ENCODE results near the gene KLHL29. TPM values are rescaled to one million over a fixed set of nuclear protein-coding genes. Genes with fewer than 3 reads are reported as not detected.

KLHL29 gene
- total and polyA plus RNA-seq, 9 donors: 3.0 to 6.6 (median 3.9) TPM

- no peak overlapping the region for H3K27ac ChIP-seq
These were observed 246.4 kb downstream of the KLHL29 start for GRCh38 chr2:23631389-23631788.

GRCh38 chr2:23632386-23632785, 247.4 kb downstream of the KLHL29 start:
- 79 to 89% (median 83%) methylated on average over 6 of the region's 6 CpGs for WGBS, 3 donors
- H3K4me1 ChIP-seq (ENCODE audit: insufficient read depth): no peaks in the 10 kb centered on the region
- intact Hi-C loops (cut with DNase I): no loop called here
- TF ChIP-seq, protein P1, sequence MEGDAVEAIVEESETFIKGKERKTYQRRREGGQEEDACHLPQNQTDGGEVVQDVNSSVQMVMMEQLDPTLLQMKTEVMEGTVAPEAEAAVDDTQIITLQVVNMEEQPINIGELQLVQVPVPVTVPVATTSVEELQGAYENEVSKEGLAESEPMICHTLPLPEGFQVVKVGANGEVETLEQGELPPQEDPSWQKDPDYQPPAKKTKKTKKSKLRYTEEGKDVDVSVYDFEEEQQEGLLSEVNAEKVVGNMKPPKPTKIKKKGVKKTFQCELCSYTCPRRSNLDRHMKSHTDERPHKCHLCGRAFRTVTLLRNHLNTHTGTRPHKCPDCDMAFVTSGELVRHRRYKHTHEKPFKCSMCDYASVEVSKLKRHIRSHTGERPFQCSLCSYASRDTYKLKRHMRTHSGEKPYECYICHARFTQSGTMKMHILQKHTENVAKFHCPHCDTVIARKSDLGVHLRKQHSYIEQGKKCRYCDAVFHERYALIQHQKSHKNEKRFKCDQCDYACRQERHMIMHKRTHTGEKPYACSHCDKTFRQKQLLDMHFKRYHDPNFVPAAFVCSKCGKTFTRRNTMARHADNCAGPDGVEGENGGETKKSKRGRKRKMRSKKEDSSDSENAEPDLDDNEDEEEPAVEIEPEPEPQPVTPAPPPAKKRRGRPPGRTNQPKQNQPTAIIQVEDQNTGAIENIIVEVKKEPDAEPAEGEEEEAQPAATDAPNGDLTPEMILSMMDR (IDR thresholded peaks at IDR 0.05): no peak
- TF ChIP-seq EP300 (IDR thresholded peaks at IDR 0.05): no peak
- TF ChIP-seq POLR2A (IDR thresholded peaks at IDR 0.05): no peak
- no peaks in the 10 kb centered on the region for H3K27me3 ChIP-seq
- H3K27ac ChIP-seq: no peak overlapping the region
- no peak overlapping the region for H3K4me3 ChIP-seq
- no peaks in the 10 kb centered on the region for H3K36me3 ChIP-seq
- DNase-seq: no peak
- no peaks in the 10 kb centered on the region for H3K9me3 ChIP-seq

More at GRCh38 chr2:23631389-23631788, 246.4 kb downstream of the KLHL29 start:
- no peaks in the 10 kb centered on the region for H3K36me3 ChIP-seq
- no peak overlapping the region for H3K4me3 ChIP-seq
- H3K27me3 ChIP-seq: no peaks in the 10 kb centered on the region
- no peak for TF ChIP-seq EP300 (IDR thresholded peaks at IDR 0.05)
- TF ChIP-seq, protein P1 (IDR thresholded peaks at IDR 0.05): no peak
- no peak for TF ChIP-seq POLR2A (IDR thresholded peaks at IDR 0.05)
- H3K9me3 ChIP-seq: no peaks in the 10 kb centered on the region
- 83 to 89% (median 85%) methylated on average over 11 of the region's 11 CpGs for WGBS, 3 donors
- intact Hi-C loops (cut with DNase I): no loop called here
- H3K4me1 ChIP-seq (ENCODE audit: insufficient read depth): no peaks in the 10 kb centered on the region
- no peak for DNase-seq

GRCh38 chr2:23632831-23633395, 247.9 kb downstream of the KLHL29 start:
- H3K27me3 ChIP-seq: no peaks in the 10 kb centered on the region
- no peaks in the 10 kb centered on the region for H3K4me1 ChIP-seq (ENCODE audit: insufficient read depth)
- intact Hi-C loops (cut with DNase I): no loop called here
- H3K27ac ChIP-seq: no peak overlapping the region
- no peak for TF ChIP-seq POLR2A (IDR thresholded peaks at IDR 0.05)
- TF ChIP-seq, protein P1 (IDR thresholded peaks at IDR 0.05): no peak
- TF ChIP-seq EP300 (IDR thresholded peaks at IDR 0.05): no peak
- H3K9me3 ChIP-seq: no peaks in the 10 kb centered on the region
- no peaks in the 10 kb centered on the region for H3K36me3 ChIP-seq
- H3K4me3 ChIP-seq: no peak overlapping the region
- no peak for DNase-seq
- WGBS, 3 donors: 85 to 93% (median 93%) methylated on average over 5 of the region's 5 CpGs

DNA sequence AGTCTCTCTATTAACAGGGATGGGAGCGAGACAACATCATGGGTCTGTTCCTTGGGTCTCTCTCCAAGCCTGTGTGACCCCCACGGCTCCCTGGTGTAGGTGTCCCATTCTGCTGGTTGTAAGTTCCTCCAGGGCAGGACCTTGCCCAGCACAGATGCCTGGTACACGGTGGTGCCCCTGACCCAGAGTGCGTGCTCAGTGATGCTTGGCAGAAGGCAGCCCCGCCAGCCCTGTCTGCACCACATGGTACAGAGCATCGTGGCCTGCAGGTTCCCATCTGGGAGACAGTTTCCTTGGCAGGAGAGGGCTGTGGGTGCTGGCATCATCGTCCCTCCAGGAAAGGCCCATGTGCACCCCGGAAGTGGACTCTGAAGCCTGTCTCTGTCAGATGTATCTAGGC, 249.0 kb downstream of the KLHL29 start:
- no peaks in the 10 kb centered on the region for H3K4me1 ChIP-seq (ENCODE audit: insufficient read depth)
- H3K4me3 ChIP-seq: no peak overlapping the region
- no peak overlapping the region for H3K27ac ChIP-seq
- no peak for DNase-seq
- intact Hi-C loops (cut with DNase I): no loop called here
- WGBS, 3 donors: 93 to 97% (median 94%) methylated on average over 8 of the region's 8 CpGs
- H3K9me3 ChIP-seq: no peaks in the 10 kb centered on the region
- TF ChIP-seq EP300 (IDR thresholded peaks at IDR 0.05): no peak
- H3K36me3 ChIP-seq: no peaks in the 10 kb centered on the region
- H3K27me3 ChIP-seq: no peaks in the 10 kb centered on the region

DNA sequence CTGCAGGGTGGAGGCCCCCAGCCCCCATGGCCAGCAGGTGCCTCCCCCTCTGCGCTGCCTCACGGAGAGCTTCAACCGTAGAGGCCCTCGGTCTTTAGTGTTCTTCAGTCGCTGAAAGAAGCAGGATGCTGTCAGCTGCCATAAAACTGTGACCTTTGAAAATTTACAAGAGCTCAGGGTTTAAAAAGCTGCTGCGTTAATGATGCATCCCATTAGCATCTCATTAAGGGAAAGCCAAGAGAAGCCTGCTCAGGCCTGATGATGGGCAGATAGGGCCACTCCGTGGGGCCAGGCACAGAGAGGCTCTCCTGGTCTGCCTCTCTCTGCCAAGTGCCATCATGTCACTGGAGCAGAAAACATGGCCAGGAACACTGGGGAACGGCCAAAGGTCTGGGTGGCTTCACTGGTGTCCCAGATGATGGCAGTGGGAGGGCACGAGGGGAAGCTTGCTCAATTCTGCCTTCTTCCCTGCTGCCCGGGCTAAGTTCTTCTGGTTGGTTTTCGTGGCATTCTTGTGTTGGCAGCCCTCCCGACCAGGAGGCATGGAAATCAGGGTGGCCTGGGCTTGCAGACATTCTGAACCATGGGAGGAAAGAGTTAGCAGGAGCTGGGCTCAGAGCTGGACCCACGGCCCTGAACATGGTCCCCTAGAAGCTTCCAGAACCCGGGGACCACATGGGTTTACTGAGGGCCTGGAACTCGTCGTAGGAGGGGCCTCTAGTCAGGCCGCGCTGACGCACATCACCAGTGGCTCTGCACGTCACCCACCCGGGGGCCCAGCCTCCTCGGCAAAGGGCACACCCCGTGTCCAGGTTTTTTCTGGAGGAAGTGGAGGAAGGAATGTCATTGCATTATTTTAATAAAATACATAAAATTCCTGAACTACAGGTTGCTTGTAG, 250.7 kb downstream of the KLHL29 start:
- H3K27ac ChIP-seq: no peak overlapping the region
- no peaks in the 10 kb centered on the region for H3K36me3 ChIP-seq
- no peaks in the 10 kb centered on the region for H3K9me3 ChIP-seq
- H3K27me3 ChIP-seq: no peaks in the 10 kb centered on the region
- WGBS, 3 donors: 93% methylated on average over 23 of the region's 23 CpGs
- no peak overlapping the region for H3K4me3 ChIP-seq
- no peaks in the 10 kb centered on the region for H3K4me1 ChIP-seq (ENCODE audit: insufficient read depth)
- no peak for TF ChIP-seq EP300 (IDR thresholded peaks at IDR 0.05)
- TF ChIP-seq, protein P1 (IDR thresholded peaks at IDR 0.05): no peak
- no peak for TF ChIP-seq POLR2A (IDR thresholded peaks at IDR 0.05)
- intact Hi-C loops (cut with DNase I): no loop called here
- DNase-seq: no peak

All from ovary (tissue), 9 donors.